GM04503 (cell line): ENCODE data around the gene KCTD19.
"Not testable (repeated sequence)": the region's sequence is repeated elsewhere in the genome, so short reads cannot be mapped to it uniquely, and the experiment has no call there.

ENCODE experiments used
- DNase-seq: peaks from one replicate; pipeline ENCODE4 v3.0.0-alpha.2; 2012; ENCODE audit warnings: low read depth

KCTD19 gene

GRCh38 chr16:67326472-67327309 is at the start of gene KCTD19, which contains the start of gene LRRC36:
TSS of gene KCTD19 (minus strand) at chr16:67326741. CDS start at chr16:67326707, 34 bp downstream.
TSS of gene LRRC36 (plus strand) at chr16:67326815. CDS start at chr16:67326863, 48 bp downstream.
- DNase-seq = no peak

GRCh38 chr16:67376012-67376411 is 49.5 kb upstream of the KCTD19 start:
- DNase-seq = not testable (repeated sequence)

- DNase-seq = no peak
Measured at GRCh38 chr16:67372664-67373063, 46.1 kb upstream of the KCTD19 start.

GRCh38 chr16:67370661-67371060 is 44.1 kb upstream of the KCTD19 start:
- DNase-seq = no peak

- DNase-seq = no peak
Measured at GRCh38 chr16:67364600-67365235, 38.2 kb upstream of the KCTD19 start.

GRCh38 chr16:67361038-67361437 is 34.5 kb upstream of the KCTD19 start:
- no peak for DNase-seq

- not testable (repeated sequence) for DNase-seq
Measured at GRCh38 chr16:67359540-67360269, 33.2 kb upstream of the KCTD19 start.

GRCh38 chr16:67357561-67357960 is 31.0 kb upstream of the KCTD19 start:
- DNase-seq = no peak

GRCh38 chr16:67356396-67356795 is 29.9 kb upstream of the KCTD19 start:
- no peak for DNase-seq

- DNase-seq = not testable (repeated sequence)
Measured at GRCh38 chr16:67352463-67352862, 25.9 kb upstream of the KCTD19 start.

GRCh38 chr16:67350324-67350723 is 23.8 kb upstream of the KCTD19 start:
- no peak for DNase-seq

GRCh38 chr16:67349172-67349571 is 22.6 kb upstream of the KCTD19 start:
- no peak for DNase-seq

GRCh38 chr16:67346341-67346740 is 19.8 kb upstream of the KCTD19 start:
- DNase-seq = no peak

- no peak for DNase-seq
Measured at GRCh38 chr16:67345401-67345800, 18.9 kb upstream of the KCTD19 start.

GRCh38 chr16:67342616-67343015 is 16.1 kb upstream of the KCTD19 start:
- DNase-seq = no peak

- DNase-seq = no peak
Measured at GRCh38 chr16:67341250-67341649, 14.7 kb upstream of the KCTD19 start.

GRCh38 chr16:67339453-67339852 is 12.9 kb upstream of the KCTD19 start:
- DNase-seq = no peak

- no peak for DNase-seq
Measured at GRCh38 chr16:67336648-67337047, 10.1 kb upstream of the KCTD19 start.

- no peak for DNase-seq
Measured at GRCh38 chr16:67336116-67336515, 9.6 kb upstream of the KCTD19 start.

- DNase-seq = no peak
Measured at GRCh38 chr16:67333315-67333714, 6.8 kb upstream of the KCTD19 start.

- no peak for DNase-seq
Measured at GRCh38 chr16:67329901-67330300, 3.4 kb upstream of the KCTD19 start.

- DNase-seq = no peak
Measured at GRCh38 chr16:67327743-67328142, 1.2 kb upstream of the KCTD19 start.

- no peak for DNase-seq
Measured at GRCh38 chr16:67326115-67326471, 448 bp downstream of the KCTD19 start.
